ENCODE measurements around the gene BABAM2.

Gene BABAM2

DNA sequence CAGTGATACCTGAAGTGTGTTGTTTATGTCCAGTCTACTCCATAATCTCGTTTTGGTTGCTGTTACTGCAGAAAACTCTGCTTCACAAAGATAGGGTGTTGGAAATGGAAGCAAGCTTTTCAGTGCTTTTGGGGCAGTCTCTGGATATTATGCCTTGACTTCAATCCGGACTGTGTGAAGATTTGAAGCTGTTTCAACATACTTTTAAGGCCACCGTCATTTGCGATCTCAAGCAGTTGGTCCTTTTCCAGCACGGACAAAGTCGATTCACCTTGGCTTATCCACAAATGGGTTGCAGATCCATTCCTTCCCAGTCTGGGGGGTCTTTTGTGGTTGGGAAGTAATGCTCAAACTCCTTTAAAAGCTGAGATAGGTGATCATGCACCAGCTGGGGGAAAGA, 20.8 kb upstream of the BABAM2 start:
- Histone ChIP-seq H3F3A (ENCODE audit: insufficient read depth, low read length) (no peaks in the 10 kb centered on the region), H2AFZ (ENCODE audit: low read length) (no peak overlapping the region), H3K79me2 (ENCODE audit: low read length) (no peaks in the 10 kb centered on the region), H3K27me3 (replicated peaks; ENCODE audit: insufficient read depth, low read length) (no peaks in the 10 kb centered on the region), H3K4me1 (ENCODE audit: low read length) (no peaks in the 10 kb centered on the region), H3K9me3 (replicated peaks; ENCODE audit: insufficient read depth, low read length) (no peaks in the 10 kb centered on the region), H3K36me3 (replicated peaks; ENCODE audit: insufficient read depth, low read length) (no peaks in the 10 kb centered on the region), H3K4me2 (ENCODE audit: low read depth, low read length) (no peak overlapping the region), H4K20me1 (ENCODE audit: insufficient read depth, low read length) (no peaks in the 10 kb centered on the region), H3K9me2 (replicated peaks; ENCODE audit: insufficient read depth, low read length) (no peaks in the 10 kb centered on the region), H3K27ac (ENCODE audit: low read length) (no peak overlapping the region), H3K4me3 (ENCODE audit: low read length) (no peak overlapping the region), H3K9ac (ENCODE audit: low read length) (no peak overlapping the region)
- no peak for DNase-seq
- no peak for TF ChIP-seq EZH2phosphoT487 (IDR thresholded peaks at IDR 0.05; ENCODE audit: low read length)
- TF ChIP-seq, protein P1, sequence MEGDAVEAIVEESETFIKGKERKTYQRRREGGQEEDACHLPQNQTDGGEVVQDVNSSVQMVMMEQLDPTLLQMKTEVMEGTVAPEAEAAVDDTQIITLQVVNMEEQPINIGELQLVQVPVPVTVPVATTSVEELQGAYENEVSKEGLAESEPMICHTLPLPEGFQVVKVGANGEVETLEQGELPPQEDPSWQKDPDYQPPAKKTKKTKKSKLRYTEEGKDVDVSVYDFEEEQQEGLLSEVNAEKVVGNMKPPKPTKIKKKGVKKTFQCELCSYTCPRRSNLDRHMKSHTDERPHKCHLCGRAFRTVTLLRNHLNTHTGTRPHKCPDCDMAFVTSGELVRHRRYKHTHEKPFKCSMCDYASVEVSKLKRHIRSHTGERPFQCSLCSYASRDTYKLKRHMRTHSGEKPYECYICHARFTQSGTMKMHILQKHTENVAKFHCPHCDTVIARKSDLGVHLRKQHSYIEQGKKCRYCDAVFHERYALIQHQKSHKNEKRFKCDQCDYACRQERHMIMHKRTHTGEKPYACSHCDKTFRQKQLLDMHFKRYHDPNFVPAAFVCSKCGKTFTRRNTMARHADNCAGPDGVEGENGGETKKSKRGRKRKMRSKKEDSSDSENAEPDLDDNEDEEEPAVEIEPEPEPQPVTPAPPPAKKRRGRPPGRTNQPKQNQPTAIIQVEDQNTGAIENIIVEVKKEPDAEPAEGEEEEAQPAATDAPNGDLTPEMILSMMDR (IDR thresholded peaks at IDR 0.05; ENCODE audit: low read length) = no peak
- no peak for TF ChIP-seq EZH2 (optimal IDR thresholded peaks at IDR 0.05; ENCODE audit: low read depth, low read length)

DNA sequence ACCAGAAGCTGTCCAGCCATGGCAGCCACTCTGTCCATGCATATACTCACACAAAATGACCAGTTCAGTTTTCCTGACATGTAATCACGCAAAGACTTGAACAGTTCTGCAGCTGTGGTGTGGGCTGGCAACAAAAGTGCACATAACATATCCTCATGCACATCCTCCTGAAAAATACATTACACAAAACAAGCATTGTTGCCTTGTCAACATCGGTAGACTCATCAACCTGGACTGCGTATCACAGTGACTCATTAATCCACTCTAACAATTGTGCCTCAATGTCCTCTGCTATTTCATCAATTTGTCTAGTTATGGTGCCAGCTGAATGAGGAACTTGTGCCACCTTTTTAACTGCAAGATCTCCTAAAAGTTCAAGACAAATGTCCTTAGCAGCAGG, 19.8 kb upstream of the BABAM2 start:
- DNase-seq = no peak
- no peak overlapping the region for H3K4me2 ChIP-seq (ENCODE audit: low read depth, low read length)
- H3K79me2 ChIP-seq (ENCODE audit: low read length) = no peaks in the 10 kb centered on the region
- no peaks in the 10 kb centered on the region for H3F3A ChIP-seq (ENCODE audit: insufficient read depth, low read length)
- no peak overlapping the region for H3K4me3 ChIP-seq (ENCODE audit: low read length)
- no peaks in the 10 kb centered on the region for H3K27me3 ChIP-seq (replicated peaks; ENCODE audit: insufficient read depth, low read length)
- no peaks in the 10 kb centered on the region for H3K9me2 ChIP-seq (replicated peaks; ENCODE audit: insufficient read depth, low read length)
- H2AFZ ChIP-seq (ENCODE audit: low read length) = no peak overlapping the region
- H3K9ac ChIP-seq (ENCODE audit: low read length) = no peak overlapping the region
- H3K9me3 ChIP-seq (replicated peaks; ENCODE audit: insufficient read depth, low read length) = no peaks in the 10 kb centered on the region
- H3K36me3 ChIP-seq (replicated peaks; ENCODE audit: insufficient read depth, low read length) = no peaks in the 10 kb centered on the region
- TF ChIP-seq EZH2phosphoT487 (IDR thresholded peaks at IDR 0.05; ENCODE audit: low read length) (no peak), EZH2 (optimal IDR thresholded peaks at IDR 0.05; ENCODE audit: low read depth, low read length) (no peak)
- TF ChIP-seq, protein P1 (IDR thresholded peaks at IDR 0.05; ENCODE audit: low read length) = no peak
- H3K27ac ChIP-seq (ENCODE audit: low read length) = no peak overlapping the region
- no peaks in the 10 kb centered on the region for H4K20me1 ChIP-seq (ENCODE audit: insufficient read depth, low read length)
- H3K4me1 ChIP-seq (ENCODE audit: low read length) = no peaks in the 10 kb centered on the region

DNA sequence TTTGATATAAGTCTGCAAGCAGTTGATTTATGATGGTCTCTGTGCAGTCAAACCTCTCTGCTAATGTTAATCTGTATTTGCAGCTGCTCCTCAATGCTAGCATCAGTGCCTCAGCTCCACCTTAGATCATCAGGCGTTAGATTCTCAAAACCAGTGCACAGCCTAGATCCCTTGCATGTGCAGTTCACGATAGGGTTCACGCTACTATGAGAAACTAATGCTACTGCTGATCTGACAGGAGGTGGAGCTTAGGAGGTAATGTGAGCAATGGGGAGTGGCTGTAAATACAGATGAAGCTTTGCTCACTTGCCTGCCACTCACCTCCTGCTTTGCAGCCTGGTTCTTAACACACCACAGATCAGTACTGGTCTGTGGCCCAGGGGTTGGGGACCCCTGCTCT, 18.7 kb upstream of the BABAM2 start:
- no peak overlapping the region for H3K9ac ChIP-seq (ENCODE audit: low read length)
- TF ChIP-seq EZH2 (optimal IDR thresholded peaks at IDR 0.05; ENCODE audit: low read depth, low read length) (no peak), EZH2phosphoT487 (IDR thresholded peaks at IDR 0.05; ENCODE audit: low read length) (no peak)
- TF ChIP-seq, protein P1 (IDR thresholded peaks at IDR 0.05; ENCODE audit: low read length) = no peak
- no peaks in the 10 kb centered on the region for H4K20me1 ChIP-seq (ENCODE audit: insufficient read depth, low read length)
- H3F3A ChIP-seq (ENCODE audit: insufficient read depth, low read length) = no peaks in the 10 kb centered on the region
- H3K4me1 ChIP-seq (ENCODE audit: low read length) = no peaks in the 10 kb centered on the region
- no peak overlapping the region for H2AFZ ChIP-seq (ENCODE audit: low read length)
- DNase-seq = no peak
- no peaks in the 10 kb centered on the region for H3K27me3 ChIP-seq (replicated peaks; ENCODE audit: insufficient read depth, low read length)
- H3K9me2 ChIP-seq (replicated peaks; ENCODE audit: insufficient read depth, low read length) = no peaks in the 10 kb centered on the region
- H3K9me3 ChIP-seq (replicated peaks; ENCODE audit: insufficient read depth, low read length) = no peaks in the 10 kb centered on the region
- no peak overlapping the region for H3K4me3 ChIP-seq (ENCODE audit: low read length)
- H3K27ac ChIP-seq (ENCODE audit: low read length) = no peak overlapping the region
- H3K79me2 ChIP-seq (ENCODE audit: low read length) = no peaks in the 10 kb centered on the region
- no peak overlapping the region for H3K4me2 ChIP-seq (ENCODE audit: low read depth, low read length)
- H3K36me3 ChIP-seq (replicated peaks; ENCODE audit: insufficient read depth, low read length) = no peaks in the 10 kb centered on the region
